ENCODE results near the gene AP2A1. TPM values are rescaled to one million over a fixed set of nuclear protein-coding genes. Genes with fewer than 3 reads are reported as not detected.
A peak's percentile ranks its signal among the peaks of the same experiment; 100 is the strongest.

The AP2A1 gene
- total and polyA plus RNA-seq, 9 of the 15 experiments (the other 6 are each of a cell fraction or from before 2014, with no cell fraction given) = 0.55 to 150 (median 31.9) TPM

- TF ChIP-seq ZNF511 (CRISPR knock-in tag; IDR thresholded peaks at IDR 0.05) = peak; percentile 86
- TF ChIP-seq CREB3 (tag; conservative IDR thresholded peaks at IDR 0.05; ENCODE audit: low read depth) = peak; percentile 92
- peak; percentile 78 for TF ChIP-seq HDAC2 (IDR thresholded peaks at IDR 0.05)
- TF ChIP-seq BRD4 (IDR thresholded peaks at IDR 0.05) = peak; percentile 74; the same call in 1 of the 2 replicates
- peak; percentile 78 to 85 for TF ChIP-seq SIX5 (IDR thresholded peaks at IDR 0.05; ENCODE audit: borderline replicate concordance in 1 of 2, insufficient read depth in 1 of 2, low read depth in 1 of 2, low read length in 2 of 2)
- TF ChIP-seq ZBTB12 (CRISPR knock-in tag; IDR thresholded peaks at IDR 0.05) = peak; percentile 95
- peak; percentile 81 for TF ChIP-seq POLR2A (conservative IDR thresholded peaks at IDR 0.05)
- peak; percentile 81; the same call in 1 of the 2 replicates for TF ChIP-seq ZNF282 (CRISPR knock-in tag; IDR thresholded peaks at IDR 0.05)
- TF ChIP-seq MXI1 (IDR thresholded peaks at IDR 0.05; ENCODE audit: low read depth, low read length) = no peak
- TF ChIP-seq ZNF274 (IDR thresholded peaks at IDR 0.05; ENCODE audit: borderline replicate concordance, low read depth, low read length) = no peak
- TF ChIP-seq FOSL1 (tag; conservative IDR thresholded peaks at IDR 0.05) = peak; percentile 82
- peak in 1 of 2 experiments; percentile 51 for TF ChIP-seq E2F6 (IDR thresholded peaks at IDR 0.05; ENCODE audit: borderline replicate concordance in 1 of 2, extremely low read depth in 1 of 2, insufficient read depth in 1 of 2, insufficient read length in 1 of 2, low read depth in 1 of 2, low read length in 1 of 2, poor library complexity in 1 of 2, severe bottlenecking in 1 of 2)
- TF ChIP-seq HMGN3 (IDR thresholded peaks at IDR 0.05; ENCODE audit: borderline replicate concordance, extremely low read depth, insufficient read length, low read depth, low read length) = peak; percentile 79
- peak; percentile 84; the same call in 1 of the 2 replicates for TF ChIP-seq RB1 (IDR thresholded peaks at IDR 0.05; ENCODE audit: low read depth)
- TF ChIP-seq ZBTB17 (CRISPR knock-in tag; IDR thresholded peaks at IDR 0.05) = peak; percentile 73; the same call in 1 of the 2 replicates
- peak; percentile 88 for TF ChIP-seq ZNF143 (CRISPR knock-in tag; IDR thresholded peaks at IDR 0.05)
- TF ChIP-seq ZNF232 (CRISPR knock-in tag; IDR thresholded peaks at IDR 0.05) = peak; percentile 76; the same call in 1 of the 2 replicates
- TF ChIP-seq SAFB (IDR thresholded peaks at IDR 0.05; ENCODE audit: borderline replicate concordance, low read depth, low read length) = peak; percentile 24; the same call in 1 of the 2 replicates
- peak; percentile 46; the same call in 1 of the 2 replicates for TF ChIP-seq TRIM28 (IDR thresholded peaks at IDR 0.05)
- TF ChIP-seq PHF8 (IDR thresholded peaks at IDR 0.05; ENCODE audit: borderline replicate concordance, low read length) = peak; percentile 95
- peak; percentile 39; the same call in 1 of the 2 replicates for TF ChIP-seq PKNOX1 (IDR thresholded peaks at IDR 0.05)
- peak; percentile 84; the same call in 1 of the 2 replicates for TF ChIP-seq POLR2AphosphoS2 (IDR thresholded peaks at IDR 0.05; ENCODE audit: low read length)
Observed at GRCh38 chr19:49850487-49851342, 83.9 kb downstream of the AP2A1 start, which contains the start of gene PTOV1 (continued).
